Measurements from ENCODE around the gene PDXP. TPM values are rescaled to one million over a fixed set of nuclear protein-coding genes. Genes with fewer than 3 reads are reported as not detected.
"Not testable (repeated sequence)": the region's sequence is repeated elsewhere in the genome, so short reads cannot be mapped to it uniquely, and the experiment has no call there.

Gene PDXP
- total RNA-seq, 1 donor from 2014 or later, result 19.7 TPM

GRCh38 chr22:37692627-37693285, 34.2 kb downstream of the PDXP start:
- no peak for DNase-seq (ENCODE audit: extremely low read depth, low read depth, low spot score)

- DNase-seq (ENCODE audit: extremely low read depth, low read depth, low spot score), result not testable (repeated sequence)
Measured at GRCh38 chr22:37694131-37694530, 35.6 kb downstream of the PDXP start.

- not testable (repeated sequence) for DNase-seq (ENCODE audit: extremely low read depth, low read depth, low spot score)
Measured at GRCh38 chr22:37696260-37696656, 37.7 kb downstream of the PDXP start.

GRCh38 chr22:37696657-37697537, 38.4 kb downstream of the PDXP start, which contains the start of gene TRIOBP:
TSS of gene TRIOBP (plus strand) at chr22:37697048. CDS start at chr22:37701366, 4,318 bp downstream.
- DNase-seq (ENCODE audit: extremely low read depth, low read depth, low spot score), result peak; percentile 48

- no peak for DNase-seq (ENCODE audit: extremely low read depth, low read depth, low spot score)
Measured at GRCh38 chr22:37697538-37697835, 39.0 kb downstream of the PDXP start.

GRCh38 chr22:37701141-37701786, 42.7 kb downstream of the PDXP start:
- DNase-seq (ENCODE audit: extremely low read depth, low read depth, low spot score), result no peak

- no peak for DNase-seq (ENCODE audit: extremely low read depth, low read depth, low spot score)
Measured at GRCh38 chr22:37703906-37704305, 45.4 kb downstream of the PDXP start.

- DNase-seq (ENCODE audit: extremely low read depth, low read depth, low spot score), result no peak
Measured at GRCh38 chr22:37704645-37705044, 46.1 kb downstream of the PDXP start.

GRCh38 chr22:37705205-37705604, 46.7 kb downstream of the PDXP start:
- no peak for DNase-seq (ENCODE audit: extremely low read depth, low read depth, low spot score)

GRCh38 chr22:37708580-37709444, 50.3 kb downstream of the PDXP start:
- no peak for DNase-seq (ENCODE audit: extremely low read depth, low read depth, low spot score)

- no peak for DNase-seq (ENCODE audit: extremely low read depth, low read depth, low spot score)
Measured at GRCh38 chr22:37709445-37709765, 50.9 kb downstream of the PDXP start.

GRCh38 chr22:37710675-37711074, 52.2 kb downstream of the PDXP start:
- no peak for DNase-seq (ENCODE audit: extremely low read depth, low read depth, low spot score)

GRCh38 chr22:37711490-37711889, 53.0 kb downstream of the PDXP start:
- no peak for DNase-seq (ENCODE audit: extremely low read depth, low read depth, low spot score)

- DNase-seq (ENCODE audit: extremely low read depth, low read depth, low spot score), result no peak
Measured at GRCh38 chr22:37713761-37714160, 55.2 kb downstream of the PDXP start.

GRCh38 chr22:37714634-37715033, 56.1 kb downstream of the PDXP start:
- DNase-seq (ENCODE audit: extremely low read depth, low read depth, low spot score), result no peak

- no peak for DNase-seq (ENCODE audit: extremely low read depth, low read depth, low spot score)
Measured at GRCh38 chr22:37715760-37716159, 57.2 kb downstream of the PDXP start.

Other genes starting within 250 kb of the PDXP start
- 3.2 and 5.0 TPM in 2 replicates for gene ELFN2, start 231.2 kb upstream of the PDXP start, total RNA-seq
- gene MFNG, start 172.3 kb upstream of the PDXP start, total RNA-seq, result 109 and 152 TPM in 2 replicates
- gene CARD10, start 139.3 kb upstream of the PDXP start, total RNA-seq, result 34.8 and 37.7 TPM in 2 replicates
- gene CDC42EP1, start 98.2 kb upstream of the PDXP start, total RNA-seq, result 89.3 and 120 TPM in 2 replicates
- not detected in 2 replicates for gene LGALS2, start 78.6 kb upstream of the PDXP start, total RNA-seq
- 51.7 and 57.5 TPM in 2 replicates for gene GGA1, start 49.9 kb upstream of the PDXP start, total RNA-seq
- gene SH3BP1, start 19.1 kb upstream of the PDXP start, total RNA-seq, result 4.3 and 18.7 TPM in 2 replicates
- 4,843 and 7,713 TPM in 2 replicates for gene LGALS1, start 16.9 kb downstream of the PDXP start, total RNA-seq
- 20.9 and 25.8 TPM in 2 replicates for gene NOL12, start 27.6 kb downstream of the PDXP start, total RNA-seq
- 128 and 133 TPM in 2 replicates for gene TRIOBP, start 38.3 kb downstream of the PDXP start, total RNA-seq
- 13.0 and 32.9 TPM in 2 replicates for gene GCAT, start 149.2 kb downstream of the PDXP start, total RNA-seq
- gene GALR3, start 164.7 kb downstream of the PDXP start, total RNA-seq, result not detected in 2 replicates
- 34.9 and 55.2 TPM in 2 replicates for gene ANKRD54, start 185.6 kb downstream of the PDXP start, total RNA-seq
- 254 and 368 TPM in 2 replicates for gene EIF3L, start 190.7 kb downstream of the PDXP start, total RNA-seq
- gene MICALL1, start 247.6 kb downstream of the PDXP start, total RNA-seq, result 122 and 133 TPM in 2 replicates